Omental fat pad (tissue), 4 donors: ENCODE measurements around the gene SYT7. TPM values are rescaled to one million over a fixed set of nuclear protein-coding genes. Genes with fewer than 3 reads are reported as not detected.

Experiments used
- ATAC-seq: fragments of 150-250 bp; one replicate; pipeline ENCODE4 v1.9.1; 2016; ENCODE audit warnings: mild to moderate bottlenecking, moderate library complexity; ENCODE audit not compliant: low FRiP score
- DNase-seq: peaks from one replicate; pipeline ENCODE4 v3.0.0-alpha.2; 2019; ENCODE audit warnings: low spot score
- total RNA-seq, 4 donors: library from RNA; depleted of rRNA; stranded (reverse); fragments of >200 nt; gene quantifications; one replicate each; pipeline ENCODE4 v1.1.0, GENCODE V29; 2016
- TF ChIP-seq, protein P1 (sequence below), 3 donors: fragments of 450-650 bp; IDR thresholded peaks; one replicate each; pipeline ENCODE4 v1.5.1; 2016 to 2017; ENCODE audit warnings: antibody characterized with exemption in 3 of 3, mild to moderate bottlenecking in 3 of 3, moderate library complexity in 2 of 3

SYT7 gene
- total RNA-seq, 4 donors from 2014 or later = 1.6 to 6.6 (median 4.4) TPM

DNA sequence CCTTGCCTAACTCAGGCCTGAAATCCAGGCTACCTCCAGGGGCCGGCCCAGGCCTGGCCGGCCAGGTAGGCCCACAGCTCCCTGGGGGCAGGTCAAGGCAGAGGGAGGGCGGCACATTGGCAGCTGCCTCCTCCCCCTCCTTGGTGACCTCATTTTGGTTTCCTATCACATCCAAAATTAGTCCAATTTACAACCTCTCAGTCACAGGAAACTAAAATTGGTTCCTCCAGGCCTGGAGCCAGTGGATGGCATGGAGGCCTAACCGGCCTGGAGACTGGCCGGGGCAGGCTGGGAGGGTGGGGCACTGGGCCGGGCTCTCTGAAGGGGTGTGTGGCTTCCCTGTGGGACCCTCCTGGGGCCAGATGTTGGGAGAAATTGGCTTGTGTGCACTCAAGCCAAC, 36.4 kb downstream of the SYT7 start:
- TF ChIP-seq, protein P1, sequence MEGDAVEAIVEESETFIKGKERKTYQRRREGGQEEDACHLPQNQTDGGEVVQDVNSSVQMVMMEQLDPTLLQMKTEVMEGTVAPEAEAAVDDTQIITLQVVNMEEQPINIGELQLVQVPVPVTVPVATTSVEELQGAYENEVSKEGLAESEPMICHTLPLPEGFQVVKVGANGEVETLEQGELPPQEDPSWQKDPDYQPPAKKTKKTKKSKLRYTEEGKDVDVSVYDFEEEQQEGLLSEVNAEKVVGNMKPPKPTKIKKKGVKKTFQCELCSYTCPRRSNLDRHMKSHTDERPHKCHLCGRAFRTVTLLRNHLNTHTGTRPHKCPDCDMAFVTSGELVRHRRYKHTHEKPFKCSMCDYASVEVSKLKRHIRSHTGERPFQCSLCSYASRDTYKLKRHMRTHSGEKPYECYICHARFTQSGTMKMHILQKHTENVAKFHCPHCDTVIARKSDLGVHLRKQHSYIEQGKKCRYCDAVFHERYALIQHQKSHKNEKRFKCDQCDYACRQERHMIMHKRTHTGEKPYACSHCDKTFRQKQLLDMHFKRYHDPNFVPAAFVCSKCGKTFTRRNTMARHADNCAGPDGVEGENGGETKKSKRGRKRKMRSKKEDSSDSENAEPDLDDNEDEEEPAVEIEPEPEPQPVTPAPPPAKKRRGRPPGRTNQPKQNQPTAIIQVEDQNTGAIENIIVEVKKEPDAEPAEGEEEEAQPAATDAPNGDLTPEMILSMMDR (IDR thresholded peaks at IDR 0.05) = no peak
- ATAC-seq = no peak

DNA sequence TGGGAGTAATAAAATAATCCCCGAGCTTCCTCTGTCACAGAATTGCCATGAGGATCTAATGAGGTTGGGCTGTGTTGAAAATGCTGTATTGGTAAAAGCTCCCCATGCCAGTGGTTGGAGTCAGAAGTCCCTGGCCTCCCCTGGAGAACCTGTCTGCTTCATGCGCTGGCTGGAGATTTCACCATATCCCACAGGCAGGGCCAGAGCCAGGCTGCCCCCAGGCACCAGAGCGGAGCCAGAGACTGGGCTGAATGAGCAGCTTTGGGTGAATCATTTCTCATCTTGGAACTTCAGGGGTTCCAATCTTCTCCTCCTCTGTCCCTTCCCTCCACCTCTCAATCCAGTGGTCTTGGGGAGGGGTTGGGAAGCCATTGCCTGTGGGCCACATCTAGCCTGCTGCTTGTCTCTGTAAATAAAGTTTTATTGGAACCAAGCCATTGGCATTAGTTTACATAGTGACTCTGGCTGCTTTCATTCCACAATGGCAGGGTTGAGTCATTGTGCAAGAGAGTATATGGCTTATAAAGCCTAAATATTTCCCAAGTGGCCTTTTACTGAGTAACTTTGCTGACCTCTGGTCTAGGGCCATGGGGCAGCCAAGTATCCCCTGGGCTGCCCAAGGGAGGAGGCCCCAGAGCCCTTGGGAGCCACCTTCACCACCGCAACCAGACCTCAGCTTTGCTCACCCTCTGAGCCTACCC, 37.1 kb downstream of the SYT7 start:
- DNase-seq (no peak), ATAC-seq (no peak)
- TF ChIP-seq, protein P1 (IDR thresholded peaks at IDR 0.05) = no peak

More for the DNA sequence above, 36.4 kb downstream of the SYT7 start:
- no peak for DNase-seq

DNA sequence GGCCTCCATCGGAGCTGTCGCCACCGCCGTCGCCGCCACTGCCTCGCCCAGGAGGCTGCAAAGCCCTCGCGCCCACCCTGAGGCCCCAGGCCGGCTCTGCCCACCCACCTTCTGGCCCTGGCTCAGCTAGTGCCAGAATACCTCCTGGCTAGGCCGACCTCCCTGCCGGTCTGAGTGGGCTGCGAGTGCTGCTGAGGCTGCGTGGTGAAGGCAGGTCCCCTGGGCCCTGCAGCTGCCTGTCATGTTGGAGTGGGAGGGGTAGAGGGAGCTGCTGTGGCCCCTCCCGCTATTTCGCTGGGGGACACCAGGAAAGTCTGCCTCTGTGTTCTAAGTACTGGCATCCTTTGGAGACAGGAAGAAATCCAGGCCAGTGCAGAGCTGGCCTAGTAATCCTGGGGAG, 38.2 kb downstream of the SYT7 start:
- DNase-seq = no peak
- TF ChIP-seq, protein P1 (IDR thresholded peaks at IDR 0.05) = no peak
- no peak for ATAC-seq

DNA sequence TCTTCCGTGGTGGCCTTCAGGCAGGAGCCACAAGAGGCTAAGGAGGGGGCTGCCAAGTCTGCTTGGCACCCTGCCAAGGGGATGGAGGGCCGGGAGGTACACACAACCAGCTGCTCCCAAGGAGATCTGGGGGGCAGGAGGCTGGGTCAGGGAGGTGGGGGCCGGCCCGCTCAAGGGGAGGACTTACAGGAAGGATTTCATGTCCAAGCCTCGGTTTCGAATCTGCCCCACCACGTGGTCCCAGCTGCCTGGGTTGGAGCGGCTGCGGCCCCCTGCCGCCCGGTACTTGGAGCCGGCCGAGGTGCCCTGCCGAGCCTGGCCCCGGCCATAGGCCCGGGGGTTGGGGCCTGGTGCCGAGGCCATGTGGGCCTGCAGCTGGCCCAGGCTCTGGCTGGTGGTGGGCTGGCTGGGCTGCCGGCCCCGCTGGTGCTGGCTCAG, 38.8 kb downstream of the SYT7 start:
- DNase-seq (no peak), ATAC-seq (no peak)
- TF ChIP-seq, protein P1 (IDR thresholded peaks at IDR 0.05) = no peak

DNA sequence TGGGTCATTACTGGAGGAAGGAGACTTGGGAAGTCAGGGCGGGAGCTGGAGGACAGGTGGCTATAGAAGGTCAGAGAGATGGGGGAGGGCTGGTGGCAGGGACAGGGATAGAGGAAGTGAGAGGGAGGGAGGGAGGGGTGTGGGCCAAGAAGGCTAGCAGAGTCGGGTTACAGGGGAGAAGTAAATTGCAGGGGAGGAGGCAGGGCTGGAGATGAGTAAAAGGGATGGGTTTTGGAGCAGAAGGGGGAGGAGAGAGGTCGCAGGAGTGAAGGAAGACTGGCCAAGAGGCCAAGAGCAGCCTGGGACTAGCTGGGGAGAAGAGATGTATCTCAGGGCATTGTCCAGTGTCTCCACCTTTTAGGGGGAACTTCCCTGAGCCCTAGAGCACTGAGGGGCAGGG, 39.3 kb downstream of the SYT7 start:
- ATAC-seq = no peak

DNA sequence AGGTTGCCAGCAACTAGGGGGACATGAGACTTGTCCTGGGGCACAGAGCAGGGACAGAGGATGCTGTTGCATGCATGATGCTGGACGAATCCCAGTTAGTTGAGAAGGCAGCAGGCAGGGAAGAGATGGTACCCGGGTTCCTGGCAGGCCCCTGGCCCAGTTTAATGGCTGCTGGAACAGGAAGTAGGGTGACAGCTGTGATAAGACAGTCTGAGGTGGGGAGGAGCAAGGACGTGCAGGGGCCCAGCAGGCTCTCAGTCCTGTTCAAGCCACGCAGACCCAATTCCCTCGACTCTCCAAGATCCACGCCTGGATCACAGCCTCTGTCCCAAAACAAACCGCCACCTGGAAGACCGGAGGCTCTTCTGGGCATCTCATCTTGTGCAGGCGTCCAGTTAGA, 40.3 kb downstream of the SYT7 start:
- TF ChIP-seq, protein P1 (IDR thresholded peaks at IDR 0.05) = no peak
- DNase-seq = no peak
- ATAC-seq = no peak

More for the DNA sequence above, 39.3 kb downstream of the SYT7 start:
- TF ChIP-seq, protein P1 (IDR thresholded peaks at IDR 0.05) = no peak
- no peak for DNase-seq

DNA sequence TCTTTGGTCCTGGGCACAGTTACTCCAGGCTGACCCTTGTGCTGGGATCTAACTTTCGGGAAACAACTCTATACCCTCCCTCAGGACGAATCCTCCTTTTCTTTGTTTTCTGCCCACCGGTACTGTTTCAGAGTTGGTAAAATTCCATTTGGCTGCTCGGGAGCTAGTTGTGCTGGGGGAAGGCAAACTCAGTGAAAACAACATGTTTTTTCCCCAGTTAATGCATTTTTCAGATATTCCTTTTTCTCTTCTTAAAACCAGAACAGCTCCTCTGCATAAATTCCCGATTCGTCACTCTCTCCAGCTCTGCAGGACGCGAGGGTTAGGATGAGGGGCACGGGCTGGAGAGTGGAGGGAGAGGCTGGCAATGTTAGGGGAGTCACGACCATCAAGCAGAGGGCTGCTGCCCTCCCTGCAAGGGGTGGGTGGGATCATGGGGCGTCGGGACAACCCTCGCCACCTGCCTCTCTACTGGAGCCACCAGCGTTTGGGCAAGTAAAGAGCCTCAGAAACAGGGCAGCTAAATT, 41.0 kb downstream of the SYT7 start:
- no peak for DNase-seq
- no peak for ATAC-seq
- TF ChIP-seq, protein P1 (IDR thresholded peaks at IDR 0.05) = no peak
